HCT116 (cell line): Measurements from ENCODE around the gene PNPLA2. TPM values are rescaled to one million over a fixed set of nuclear protein-coding genes. Genes with fewer than 3 reads are reported as not detected.

ENCODE experiments used
- ATAC-seq: fragments of 200-7000 bp; cut with Tn5 transposase; 2 replicates; pipeline ENCODE4 v1.9.1; 2020; ENCODE audit warnings: mild to moderate bottlenecking, moderate library complexity
- BruUV-seq: library from RNA; stranded (reverse); fragments of 400-500 nt; replicated peaks from 2 replicates; lab custom pipeline; 2021; lab: Mats Ljungman, UMichigan
- CTCF ChIA-PET: fragments of 300-600 bp; sonication (Branson Sonifier 250); formaldehyde crosslinking; loops from one replicate; lab custom pipeline; 2021; ENCODE audit warnings: antibody characterized with exemption; lab: Charles Lee
- POLR2A ChIA-PET: fragments of 300-600, 350-600 bp; sonication (Branson Sonifier 250); formaldehyde crosslinking; loops from one replicate; lab custom pipeline; 2021; ENCODE audit warnings: antibody characterized with exemption; lab: Charles Lee
- RAD21 ChIA-PET, 2 experiments: fragments of 300-600 bp; sonication (Branson Sonifier 250); formaldehyde crosslinking; loops; one replicate each; lab custom pipeline; 2023; ENCODE audit warnings: low total read pairs in 2 of 2; ENCODE audit not compliant: uncharacterized antibody in 2 of 2, unreplicated experiment in 2 of 2, low non-redundant PET in 1 of 2; lab: Charles Lee
- DNase-seq: peaks from one replicate; pipeline ENCODE4 v3.0.0-alpha.2; 2010; ENCODE audit warnings: low read depth, low spot score
- H2AFZ ChIP-seq: fragments of 200-600 bp; shearing (Covaris generic), sonication (generic); 2 replicates; pipeline ENCODE4 v1.6.1; 2017; ENCODE audit warnings: low read depth, mixed run types, mixed read lengths, antibody characterized with exemption, low read length; ENCODE audit not compliant: poor library complexity, severe bottlenecking
- H3K27ac ChIP-seq: 2 replicates; pipeline ENCODE4 v1.5.1; 2012; ENCODE audit warnings: low read depth, low read length
- H3K27me3 ChIP-seq: fragments of 200-600 bp; sonication (generic); 2 replicates; pipeline ENCODE4 v1.6.1; 2016; ENCODE audit warnings: mixed run types, low read length, mixed read lengths; ENCODE audit not compliant: insufficient read depth
- H3K36me3 ChIP-seq, 2 experiments: fragments of 200-500 bp in 1 of 2; fragments of 200-600 bp in 1 of 2; sonication (Bioruptor generic) in 1 of 2; sonication (generic) in 1 of 2; 2 replicates each; pipeline versions ENCODE4 v1.5.1 to v1.6.1; 2014 to 2016; ENCODE audit warnings: low read length in 2 of 2, inconsistent platforms in 1 of 2, mixed read lengths in 1 of 2, mixed run types in 1 of 2; ENCODE audit not compliant: insufficient read depth in 2 of 2, control insufficient read depth in 1 of 2
- H3K4me1 ChIP-seq, 2 experiments: fragments of 200-600 bp in 1 of 2; sonication (generic) in 1 of 2; 2 replicates each; pipeline versions ENCODE4 v1.5.1 to v1.6.1; 2012 to 2017; ENCODE audit warnings: low read length in 2 of 2, inconsistent platforms in 1 of 2, mild to moderate bottlenecking in 1 of 2, mixed read lengths in 1 of 2, mixed run types in 1 of 2, moderate library complexity in 1 of 2; ENCODE audit not compliant: insufficient read depth in 2 of 2, control insufficient read depth in 1 of 2
- H3K4me2 ChIP-seq: fragments of 200-600 bp; sonication (generic); 2 replicates; pipeline ENCODE4 v1.6.1; 2017; ENCODE audit warnings: mixed run types, low read length, mixed read lengths
- H3K4me3 ChIP-seq, 2 experiments: fragments of 200-600 bp in 1 of 2; sonication (generic) in 1 of 2; replicated peaks in 1 of 2; 2 replicates each; pipeline ENCODE4 v1.5.1; 2011 to 2016; ENCODE audit warnings: low read length in 2 of 2, control low read depth in 1 of 2, low read depth in 1 of 2, mild to moderate bottlenecking in 1 of 2, mixed read lengths in 1 of 2, mixed run types in 1 of 2
- H3K79me2 ChIP-seq: fragments of 200-600 bp; sonication (generic); 2 replicates; pipeline ENCODE4 v1.6.1; 2017; ENCODE audit warnings: mild to moderate bottlenecking, mixed run types, low read length, moderate library complexity, mixed read lengths; ENCODE audit not compliant: insufficient read depth
- H3K9ac ChIP-seq: fragments of 200-600 bp; sonication (generic); 2 replicates; pipeline ENCODE4 v1.6.1; 2016; ENCODE audit warnings: low read length, mixed read lengths
- H3K9me2 ChIP-seq: fragments of 200-600 bp; sonication (generic), shearing (Covaris generic); 2 replicates; pipeline ENCODE4 v1.6.1; 2017; ENCODE audit warnings: mixed run types, mild to moderate bottlenecking, moderate library complexity; ENCODE audit not compliant: insufficient read depth
- H3K9me3 ChIP-seq, 2 experiments: fragments of 200-500 bp in 1 of 2; fragments of 200-600 bp in 1 of 2; sonication (Bioruptor generic) in 1 of 2; sonication (generic) in 1 of 2; 2 replicates each; pipeline ENCODE4 v1.6.1; 2014 to 2017; ENCODE audit warnings: low read length in 2 of 2, mixed read lengths in 2 of 2, inconsistent platforms in 1 of 2, low read depth in 1 of 2, mild to moderate bottlenecking in 1 of 2, mixed run types in 1 of 2, moderate library complexity in 1 of 2; ENCODE audit not compliant: control insufficient read depth in 1 of 2, insufficient read depth in 1 of 2
- H4K20me1 ChIP-seq: fragments of 200-600 bp; sonication (generic), shearing (Covaris generic); 2 replicates; pipeline ENCODE4 v1.6.1; 2017; ENCODE audit warnings: mixed run types, mild to moderate bottlenecking, moderate library complexity; ENCODE audit not compliant: insufficient read depth
- CBX3 ChIP-seq: IDR thresholded peaks from 2 replicates; pipeline ENCODE4 v1.6.1; 2012; ENCODE audit warnings: low read depth
- ELF1 ChIP-seq: IDR thresholded peaks from 2 replicates; pipeline ENCODE4 v1.6.1; 2012; ENCODE audit warnings: low read depth, borderline replicate concordance
- REST ChIP-seq: IDR thresholded peaks from 2 replicates; pipeline ENCODE4 v1.6.1; 2012; ENCODE audit warnings: low read depth
- TCF7L2 ChIP-seq: IDR thresholded peaks from 2 replicates; pipeline ENCODE4 v1.7.0; 2011; ENCODE audit warnings: borderline replicate concordance, inconsistent platforms; ENCODE audit not compliant: insufficient read depth, insufficient read length; ENCODE audit errors: extremely low read depth
- YY1 ChIP-seq: IDR thresholded peaks from 2 replicates; pipeline ENCODE4 v1.6.1; 2011; ENCODE audit warnings: low read length, low read depth, moderate library complexity, mild to moderate bottlenecking; ENCODE audit not compliant: insufficient replicate concordance; ENCODE audit errors: extremely low read depth
- ZBTB33 ChIP-seq: IDR thresholded peaks from 2 replicates; pipeline ENCODE4 v1.6.1; 2011; ENCODE audit warnings: mild to moderate bottlenecking, low read length, moderate library complexity; ENCODE audit not compliant: insufficient replicate concordance; ENCODE audit errors: extremely low read depth
- ZFX ChIP-seq: fragments of 450-650 bp; IDR thresholded peaks from 2 replicates; pipeline ENCODE4 v1.6.1; 2017
- ZNF274 ChIP-seq: fragments of 200-500 bp; sonication (Bioruptor generic); IDR thresholded peaks from 2 replicates; pipeline ENCODE4 v1.6.1; 2014; ENCODE audit warnings: mild to moderate bottlenecking, low read depth, low read length, inconsistent platforms
- intact Hi-C: fragments of 100-400 bp; cut with micrococcal nuclease; formaldehyde crosslinking; loops from 2 replicates; pipeline ENCODE4 v1.10.0; 2022
- total RNA-seq: library from RNA; stranded (reverse); gene quantifications from one replicate; pipeline ENCODE4 v1.2.1, GENCODE V29; 2021; ENCODE audit not compliant: unreplicated experiment

Gene PNPLA2
- total RNA-seq, 1 experiment from 2014 or later: 124 TPM

DNA sequence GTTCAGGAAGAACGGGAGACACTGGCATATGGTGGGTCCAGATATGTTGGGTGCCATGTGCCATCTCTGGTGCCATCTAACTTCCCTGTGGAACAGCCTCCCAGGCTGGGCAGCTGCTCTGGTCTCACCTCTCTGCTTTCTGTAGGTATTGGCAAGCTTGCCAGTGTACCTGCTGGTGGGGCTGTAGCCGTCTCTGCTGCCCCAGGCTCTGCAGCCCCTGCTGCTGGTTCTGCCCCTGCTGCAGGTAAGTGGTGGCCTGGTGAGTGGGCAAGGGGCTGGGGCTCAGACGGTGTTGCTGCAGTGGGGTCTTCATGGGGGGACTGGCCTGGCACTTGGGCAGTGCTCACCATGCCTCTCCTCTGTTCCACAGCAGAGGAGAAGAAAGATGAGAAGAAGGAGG is 6.3 kb upstream of the PNPLA2 start:
- no peak for DNase-seq
- ChIA-PET POLR2A (interaction anchor here (1.8 kb wide), 1 partner anchor 7 kb away, joined by 9 read pairs; the partner anchor contains the start of gene PNPLA2), RAD21 (no interaction called here), CTCF (no interaction called here)
- TF ChIP-seq CBX3: no peak
- TF ChIP-seq ZBTB33: no peak
- H3K4me3 ChIP-seq: no peak overlapping the region; a peak in 1 of 4 replicates
- H3K4me2 ChIP-seq: peak overlapping the region; percentile 88
- no peaks in the 10 kb centered on the region for H3K9me3 ChIP-seq
- H3K4me1 ChIP-seq: peaks cover 17 to 55% of the 10 kb centered on the region in 2 experiments
- no TSS peak for BruUV-seq
- peaks cover 21 to 38% of the 10 kb centered on the region in 2 experiments for H3K36me3 ChIP-seq
- peak overlapping the region; percentile 100; the same call in 1 of the 2 replicates for H3K9ac ChIP-seq
- H3K27me3 ChIP-seq: no peaks in the 10 kb centered on the region
- no peak for ATAC-seq
- peak overlapping the region; percentile 93 for H3K27ac ChIP-seq
- no peaks in the 10 kb centered on the region for H3K9me2 ChIP-seq
- H3K79me2 ChIP-seq: peaks cover 52% of the 10 kb centered on the region
- no peak overlapping the region for H2AFZ ChIP-seq
- H4K20me1 ChIP-seq: peaks cover 17% of the 10 kb centered on the region; the same call in 1 of the 2 replicates
- intact Hi-C loops: no loop called here

DNA sequence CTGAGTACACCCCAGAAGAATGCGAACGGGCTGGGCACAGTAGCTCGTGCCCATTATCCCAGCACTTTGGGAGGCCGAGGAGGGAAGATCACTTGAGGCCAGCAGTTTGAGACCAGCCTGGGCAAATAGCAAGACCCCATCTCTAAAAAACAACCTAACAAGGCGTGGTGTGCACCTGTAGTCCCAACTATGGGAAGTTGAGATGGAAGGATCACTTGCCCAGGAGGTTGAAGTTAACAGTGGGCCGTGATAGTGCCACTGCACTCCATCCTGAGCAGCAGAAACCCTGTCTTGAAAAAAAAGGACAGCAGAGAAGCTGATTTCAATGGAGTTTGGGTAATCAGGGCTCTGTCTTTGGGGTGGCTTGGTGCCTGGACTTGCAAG is 5.7 kb upstream of the PNPLA2 start:
- CTCF ChIA-PET: no interaction called here
- no peak overlapping the region for H3K9ac ChIP-seq
- TF ChIP-seq ZBTB33: no peak
- no peak for TF ChIP-seq ELF1
- TF ChIP-seq YY1: no peak
- no peak for TF ChIP-seq TCF7L2
- TF ChIP-seq REST: no peak
- TF ChIP-seq CBX3: no peak
- TF ChIP-seq ZNF274: no peak
- TF ChIP-seq ZFX: no peak

More for the DNA sequence above, 5.7 kb upstream of the PNPLA2 start:
- Histone ChIP-seq H3K4me1 (peaks cover 10 to 48% of the 10 kb centered on the region in 2 experiments), H3K4me2 (0 out of 2 replicates have a peak overlapping the region, but pooled peaks have one; percentile 88), H3K79me2 (peaks cover 46% of the 10 kb centered on the region), H3K9me2 (no peaks in the 10 kb centered on the region), H3K4me3 (no peak overlapping the region), H3K9me3 (no peaks in the 10 kb centered on the region), H3K27ac (peak overlapping the region; percentile 93), H3K36me3 (peaks cover 21 to 38% of the 10 kb centered on the region in 2 experiments), H3K27me3 (no peaks in the 10 kb centered on the region), H2AFZ (no peak overlapping the region), H4K20me1 (peaks cover 17% of the 10 kb centered on the region; the same call in 1 of the 2 replicates)
- RAD21 ChIA-PET: no interaction called here
- BruUV-seq: no TSS peak
- intact Hi-C loops: no loop called here
- no peak for ATAC-seq
- POLR2A ChIA-PET: no interaction called here
- no peak for DNase-seq
